Mesenchymal stem cell (in vitro differentiated cells and primary cell): Measurements from ENCODE around the gene MDM1.

Experiments used
- DNase-seq: peaks from one replicate; pipeline ENCODE4 v3.0.0-alpha.2; 2013
- H2AFZ ChIP-seq: one replicate; pipeline ENCODE4 v1.6.1; 2013; ENCODE audit warnings: low read depth, mild to moderate bottlenecking, control low read depth, inconsistent platforms, low read length, moderate library complexity
- H2AK5ac ChIP-seq: 2 replicates; pipeline ENCODE4 v1.6.1; 2013; ENCODE audit warnings: low read length, moderate library complexity, mild to moderate bottlenecking, inconsistent platforms; ENCODE audit not compliant: severe bottlenecking
- H2BK120ac ChIP-seq: one replicate; pipeline ENCODE4 v1.6.1; 2013; ENCODE audit warnings: low read depth, mild to moderate bottlenecking, inconsistent platforms, low read length, moderate library complexity
- H2BK12ac ChIP-seq, 2 experiments: one replicate each; pipeline ENCODE4 v1.6.1; 2013; ENCODE audit warnings: inconsistent platforms in 2 of 2, low read length in 2 of 2, mild to moderate bottlenecking in 2 of 2, moderate library complexity in 2 of 2, control low read depth in 1 of 2
- H2BK15ac ChIP-seq: one replicate; pipeline ENCODE4 v1.6.1; 2013; ENCODE audit warnings: mild to moderate bottlenecking, low read depth, inconsistent platforms; ENCODE audit not compliant: poor library complexity, severe bottlenecking
- H2BK5ac ChIP-seq: 2 replicates; pipeline ENCODE4 v1.6.1; 2013; ENCODE audit warnings: low read depth, mild to moderate bottlenecking, low read length, control low read depth, inconsistent platforms; ENCODE audit not compliant: poor library complexity, severe bottlenecking
- H3K14ac ChIP-seq, 2 experiments: one replicate each; pipeline ENCODE4 v1.6.1; 2013; ENCODE audit warnings: inconsistent platforms in 2 of 2, low read length in 2 of 2, control low read depth in 1 of 2, mild to moderate bottlenecking in 1 of 2, moderate library complexity in 1 of 2
- H3K18ac ChIP-seq, 2 experiments: one replicate each; pipeline ENCODE4 v1.6.1; 2013; ENCODE audit warnings: inconsistent platforms in 2 of 2, low read length in 2 of 2, control low read depth in 1 of 2, low read depth in 1 of 2, mild to moderate bottlenecking in 1 of 2
- H3K23ac ChIP-seq, 2 experiments: one replicate each; pipeline ENCODE4 v1.6.1; 2013; ENCODE audit warnings: inconsistent platforms in 2 of 2, low read length in 2 of 2, mild to moderate bottlenecking in 2 of 2, moderate library complexity in 2 of 2, control low read depth in 1 of 2
- H3K27ac ChIP-seq: 2 replicates; pipeline ENCODE4 v1.5.1; 2013; ENCODE audit warnings: mild to moderate bottlenecking, moderate library complexity, low read length, control low read depth, inconsistent platforms; ENCODE audit not compliant: poor library complexity, severe bottlenecking
- H3K27me3 ChIP-seq, 2 experiments: 2 replicates each; pipeline versions ENCODE4 v1.6.1 to v1.7.0; 2013; ENCODE audit warnings: low read length in 2 of 2, mild to moderate bottlenecking in 2 of 2, moderate library complexity in 2 of 2, control low read depth in 1 of 2, inconsistent platforms in 1 of 2; ENCODE audit not compliant: control insufficient read depth in 1 of 2, insufficient read depth in 1 of 2
- H3K36me3 ChIP-seq, 2 experiments: 2 replicates each; pipeline versions ENCODE4 v1.6.1 to v1.7.0; 2013; ENCODE audit warnings: low read length in 2 of 2, control low read depth in 1 of 2, inconsistent platforms in 1 of 2, low read depth in 1 of 2, mild to moderate bottlenecking in 1 of 2; ENCODE audit not compliant: insufficient read depth in 2 of 2, control insufficient read depth in 1 of 2
- H3K4ac ChIP-seq, 2 experiments: one replicate each; pipeline ENCODE4 v1.6.1; 2013; ENCODE audit warnings: inconsistent platforms in 2 of 2, low read length in 2 of 2, mild to moderate bottlenecking in 2 of 2, moderate library complexity in 2 of 2, control low read depth in 1 of 2, low read depth in 1 of 2
- H3K4me1 ChIP-seq: 2 replicates; pipeline ENCODE4 v1.6.1; 2013; ENCODE audit warnings: low read depth, low read length, control low read depth; ENCODE audit not compliant: control insufficient read depth, insufficient read depth
- H3K4me2 ChIP-seq: 2 replicates; pipeline ENCODE4 v1.6.1; 2013; ENCODE audit warnings: low read length, mild to moderate bottlenecking, inconsistent platforms; ENCODE audit not compliant: poor library complexity, severe bottlenecking
- H3K4me3 ChIP-seq, 2 experiments: 2 replicates each; pipeline versions ENCODE4 v1.5.1 to v1.7.0; 2013; ENCODE audit warnings: low read length in 2 of 2, mild to moderate bottlenecking in 2 of 2, control low read depth in 1 of 2, low read depth in 1 of 2; ENCODE audit not compliant: insufficient read depth in 1 of 2
- H3K79me1 ChIP-seq: replicated peaks from 2 replicates; pipeline ENCODE4 v1.6.1; 2013; ENCODE audit warnings: mild to moderate bottlenecking, control low read depth, low read length, inconsistent platforms; ENCODE audit not compliant: poor library complexity, severe bottlenecking
- H3K9ac ChIP-seq: 2 replicates; pipeline ENCODE4 v1.7.0; 2013; ENCODE audit warnings: mild to moderate bottlenecking, low read length, moderate library complexity
- H3K9me3 ChIP-seq: 2 replicates; pipeline ENCODE4 v1.7.0; 2013; ENCODE audit warnings: mild to moderate bottlenecking, low read length; ENCODE audit not compliant: control insufficient read depth
- H4K8ac ChIP-seq: one replicate; pipeline ENCODE4 v1.6.1; 2013; ENCODE audit warnings: inconsistent platforms, mild to moderate bottlenecking, low read length, moderate library complexity
- H4K91ac ChIP-seq: one replicate; pipeline ENCODE4 v1.6.1; 2013; ENCODE audit warnings: mild to moderate bottlenecking, low read length, inconsistent platforms
- WGBS: methylation state at CpG from one replicate; pipeline ENCODE4 v1.1.7; 2013; ENCODE audit warnings: mixed read lengths; 5-methylcytosine and 5-hydroxymethylcytosine counted together

The MDM1 gene

GRCh38 chr12:68327896-68328295 is 4.3 kb downstream of the MDM1 start:
- peaks cover 22% of the 10 kb centered on the region for H3K79me1 ChIP-seq
- H2BK12ac ChIP-seq, result no peak overlapping the region
- DNase-seq, result no peak
- H3K4me3 ChIP-seq, result no peak overlapping the region
- no peak overlapping the region for H3K23ac ChIP-seq
- no peak overlapping the region for H4K91ac ChIP-seq
- no peak overlapping the region for H3K14ac ChIP-seq
- no peak overlapping the region for H2BK5ac ChIP-seq
- H3K18ac ChIP-seq, result no peak overlapping the region
- no peak overlapping the region for H3K9ac ChIP-seq
- WGBS, result 91% methylated on average over 3 of the region's 3 CpGs
- peaks cover 2% of the 10 kb centered on the region for H3K4me1 ChIP-seq
- H2AFZ ChIP-seq, result no peak overlapping the region
- H2BK120ac ChIP-seq, result no peak overlapping the region
- no peak overlapping the region for H2AK5ac ChIP-seq
- H2BK15ac ChIP-seq, result no peak overlapping the region
- H3K4me2 ChIP-seq, result no peak overlapping the region
- H3K9me3 ChIP-seq, result no peaks in the 10 kb centered on the region
- no peak overlapping the region for H4K8ac ChIP-seq
- no peak overlapping the region for H3K27ac ChIP-seq
- H3K4ac ChIP-seq, result no peak overlapping the region
- no peaks in the 10 kb centered on the region for H3K27me3 ChIP-seq
- peaks cover 0 to 29% of the 10 kb centered on the region in 2 experiments for H3K36me3 ChIP-seq

DNA sequence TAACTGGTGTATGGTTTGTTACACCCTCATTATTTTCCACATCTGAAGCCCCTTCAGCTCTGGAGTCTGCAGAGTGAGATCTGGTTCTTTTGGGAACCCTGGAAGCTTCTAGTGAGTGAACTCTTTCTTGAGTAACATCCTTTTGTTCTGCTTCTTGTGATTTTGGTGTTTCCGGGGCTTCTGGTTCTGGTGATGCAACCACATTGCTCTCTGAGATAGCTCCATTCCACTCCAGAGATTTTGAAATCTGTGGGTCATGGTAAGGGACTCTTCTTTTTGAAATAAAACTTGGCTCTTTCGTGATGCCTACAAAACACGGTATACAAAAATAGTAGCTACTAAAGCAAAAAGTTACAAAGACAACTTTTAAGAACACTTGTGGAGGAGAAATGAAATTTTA is 5.4 kb downstream of the MDM1 start:
- 100% methylated on average over 1 of the region's 3 CpGs for WGBS
- Histone ChIP-seq H3K27me3 (no peaks in the 10 kb centered on the region), H3K18ac (no peak overlapping the region), H2BK15ac (no peak overlapping the region), H2BK12ac (no peak overlapping the region), H3K9ac (no peak overlapping the region), H3K27ac (no peak overlapping the region), H3K36me3 (peaks cover 0 to 36% of the 10 kb centered on the region in 2 experiments), H3K4me3 (no peak overlapping the region), H3K4me2 (no peak overlapping the region), H2AFZ (no peak overlapping the region), H2BK120ac (no peak overlapping the region), H3K79me1 (peaks cover 20% of the 10 kb centered on the region), H2BK5ac (peak overlapping the region; percentile 19), H3K4ac (no peak overlapping the region), H3K4me1 (peaks cover 2% of the 10 kb centered on the region), H3K9me3 (no peaks in the 10 kb centered on the region), H4K91ac (no peak overlapping the region), H4K8ac (no peak overlapping the region), H3K14ac (no peak overlapping the region), H3K23ac (no peak overlapping the region), H2AK5ac (no peak overlapping the region)
- DNase-seq, result no peak

- Histone ChIP-seq H3K4ac (no peak overlapping the region), H3K9ac (no peak overlapping the region), H3K4me2 (no peak overlapping the region), H3K4me1 (no peaks in the 10 kb centered on the region), H4K91ac (no peak overlapping the region), H3K4me3 (no peak overlapping the region), H3K27ac (no peak overlapping the region), H2BK5ac (no peak overlapping the region), H3K79me1 (peaks cover 14% of the 10 kb centered on the region), H4K8ac (no peak overlapping the region), H2BK15ac (no peak overlapping the region), H3K14ac (no peak overlapping the region), H3K27me3 (no peaks in the 10 kb centered on the region), H3K23ac (no peak overlapping the region), H3K18ac (no peak overlapping the region), H2BK120ac (no peak overlapping the region), H3K9me3 (no peaks in the 10 kb centered on the region), H2AFZ (no peak overlapping the region), H2AK5ac (no peak overlapping the region), H3K36me3 (peaks cover 0 to 36% of the 10 kb centered on the region in 2 experiments), H2BK12ac (no peak overlapping the region)
- no peak for DNase-seq
- 92% methylated on average over 1 of the region's 1 CpG for WGBS
Measured at GRCh38 chr12:68325966-68326365, 6.2 kb downstream of the MDM1 start.

DNA sequence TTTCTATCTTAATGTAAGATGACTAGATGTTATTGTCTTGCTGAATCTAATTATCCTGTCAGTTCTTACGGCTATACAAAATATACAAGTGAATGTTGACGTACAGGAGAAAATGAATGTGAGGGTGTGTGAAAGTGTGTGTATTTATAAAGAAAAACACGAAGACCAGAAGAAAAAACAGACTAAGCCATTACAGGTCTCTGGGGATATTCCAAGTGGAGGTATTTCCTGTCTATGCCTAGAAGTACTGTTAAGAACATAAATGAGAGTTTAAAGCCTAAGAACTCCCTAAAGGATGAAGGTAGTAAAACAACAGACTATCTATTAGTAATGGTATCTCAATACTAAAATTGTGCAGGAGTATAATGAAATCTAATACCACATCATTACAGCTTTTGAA is 7.6 kb downstream of the MDM1 start:
- 72% methylated on average over 2 of the region's 3 CpGs for WGBS
- H3K79me1 ChIP-seq, result peaks cover 11% of the 10 kb centered on the region
- H2AK5ac ChIP-seq, result no peak overlapping the region
- H2BK5ac ChIP-seq, result no peak overlapping the region
- H3K9me3 ChIP-seq, result no peaks in the 10 kb centered on the region
- no peak overlapping the region for H3K9ac ChIP-seq
- no peak for DNase-seq
- no peak overlapping the region for H3K27ac ChIP-seq
- H2BK15ac ChIP-seq, result no peak overlapping the region
- H4K8ac ChIP-seq, result no peak overlapping the region
- H3K4me2 ChIP-seq, result no peak overlapping the region
- H2AFZ ChIP-seq, result no peak overlapping the region
- H3K18ac ChIP-seq, result no peak overlapping the region
- no peak overlapping the region for H3K4ac ChIP-seq
- H2BK120ac ChIP-seq, result no peak overlapping the region
- H2BK12ac ChIP-seq, result no peak overlapping the region
- no peak overlapping the region for H3K14ac ChIP-seq
- H4K91ac ChIP-seq, result no peak overlapping the region
- no peak overlapping the region for H3K4me3 ChIP-seq
- no peak overlapping the region for H3K23ac ChIP-seq
- no peaks in the 10 kb centered on the region for H3K4me1 ChIP-seq
- H3K36me3 ChIP-seq, result peaks cover 0 to 30% of the 10 kb centered on the region in 2 experiments
- H3K27me3 ChIP-seq, result no peaks in the 10 kb centered on the region
